WTC11 (cell line): ENCODE results near the gene NQO1.
"Not testable (repeated sequence)": the region's sequence is repeated elsewhere in the genome, so short reads cannot be mapped to it uniquely, and the experiment has no call there.

Experiments
- CTCF ChIP-seq: fragments of 200-600 bp; IDR thresholded peaks from 2 replicates; pipeline ENCODE4 v1.8.0; 2022; ENCODE audit warnings: antibody characterized with exemption
- E2F1 ChIP-seq: sonication (generic); formaldehyde crosslinking; IDR thresholded peaks from 2 replicates; pipeline ENCODE4 v1.8.0; 2022; ENCODE audit warnings: mild to moderate bottlenecking, missing genetic modification reagents
- E2F4 ChIP-seq: sonication (generic); formaldehyde crosslinking; IDR thresholded peaks from 2 replicates; pipeline ENCODE4 v1.8.1; 2022; ENCODE audit warnings: low read depth, mild to moderate bottlenecking, moderate library complexity, missing genetic modification reagents, borderline replicate concordance
- E2F5 ChIP-seq: sonication (generic); formaldehyde crosslinking; IDR thresholded peaks from 2 replicates; pipeline ENCODE4 v1.8.1; 2022; ENCODE audit warnings: mild to moderate bottlenecking, moderate library complexity, missing genetic modification reagents
- NR2C2 ChIP-seq: sonication (generic); formaldehyde crosslinking; IDR thresholded peaks from 2 replicates; pipeline ENCODE4 v1.8.0; 2022; ENCODE audit warnings: mild to moderate bottlenecking, missing genetic modification reagents
- SMAD3 ChIP-seq: sonication (generic); formaldehyde crosslinking; IDR thresholded peaks from 2 replicates; pipeline ENCODE4 v1.8.0; 2022; ENCODE audit warnings: missing genetic modification reagents, mild to moderate bottlenecking, borderline replicate concordance
- ZMAT4 ChIP-seq: fragments of 250-450 bp; sonication (Bioruptor Pico); IDR thresholded peaks from 2 replicates; pipeline ENCODE4 v1.9.0; 2021; ENCODE audit warnings: mild to moderate bottlenecking
- ZSCAN18 ChIP-seq: fragments of 250-450 bp; sonication (Bioruptor Pico); IDR thresholded peaks from 2 replicates; pipeline ENCODE4 v2.1.2; 2022; ENCODE audit warnings: mild to moderate bottlenecking, moderate library complexity

GRCh38 chr16:69729030-69729429, 2.7 kb upstream of the NQO1 start:
- not testable (repeated sequence) for TF ChIP-seq CTCF; SMAD3 (CRISPR knock-in tag); E2F5 (CRISPR knock-in tag); E2F4 (CRISPR knock-in tag); NR2C2 (CRISPR knock-in tag); E2F1 (CRISPR knock-in tag); ZSCAN18; ZMAT4 (CRISPR knock-in tag)
